H9 (cell line): ENCODE data around the gene OPA3. TPM values are rescaled to one million over a fixed set of nuclear protein-coding genes. Genes with fewer than 3 reads are reported as not detected.

Source experiments
- DNase-seq: peaks from one replicate; pipeline ENCODE4 v3.0.0-alpha.2; 2017
- H2AFZ ChIP-seq: one replicate; pipeline ENCODE4 v1.6.1; 2013; ENCODE audit warnings: mild to moderate bottlenecking, low read length, control low read depth, moderate library complexity
- H2AK5ac ChIP-seq: 2 replicates; pipeline ENCODE4 v1.6.1; 2013; ENCODE audit warnings: low read length, control low read depth, mixed read lengths; ENCODE audit not compliant: insufficient read length
- H2BK120ac ChIP-seq: one replicate; pipeline ENCODE4 v1.6.1; 2013; ENCODE audit warnings: low read depth, mild to moderate bottlenecking, low read length, control low read depth, inconsistent platforms; ENCODE audit not compliant: poor library complexity, severe bottlenecking
- H2BK12ac ChIP-seq: 2 replicates; pipeline ENCODE4 v1.6.1; 2013; ENCODE audit warnings: low read length, control low read depth, mixed read lengths, low read depth; ENCODE audit not compliant: insufficient read length
- H2BK15ac ChIP-seq: 2 replicates; pipeline ENCODE4 v1.6.1; 2013; ENCODE audit warnings: low read depth, low read length, control low read depth
- H2BK20ac ChIP-seq: one replicate; pipeline ENCODE4 v1.6.1; 2013; ENCODE audit warnings: low read depth, mild to moderate bottlenecking, low read length, control low read depth, inconsistent platforms; ENCODE audit not compliant: poor library complexity, severe bottlenecking
- H2BK5ac ChIP-seq: 2 replicates; pipeline ENCODE4 v1.6.1; 2013; ENCODE audit warnings: low read length, control low read depth, mixed read lengths; ENCODE audit not compliant: insufficient read length
- H3K14ac ChIP-seq: 2 replicates; pipeline ENCODE4 v1.6.1; 2013; ENCODE audit warnings: low read length, control low read depth; ENCODE audit not compliant: insufficient read depth
- H3K18ac ChIP-seq: 2 replicates; pipeline ENCODE4 v1.6.1; 2013; ENCODE audit warnings: low read depth, mild to moderate bottlenecking, mixed read lengths, low read length, control low read depth; ENCODE audit not compliant: insufficient read length
- H3K23ac ChIP-seq: 2 replicates; pipeline ENCODE4 v1.6.1; 2013; ENCODE audit warnings: low read length, control low read depth, mixed read lengths, low read depth; ENCODE audit not compliant: insufficient read length
- H3K23me2 ChIP-seq: 2 replicates; pipeline ENCODE4 v1.6.1; 2013; ENCODE audit warnings: low read depth, mild to moderate bottlenecking, mixed read lengths, low read length, control low read depth; ENCODE audit not compliant: insufficient read length, poor library complexity, severe bottlenecking
- H3K27ac ChIP-seq: 2 replicates; pipeline ENCODE4 v1.5.1; 2013; ENCODE audit warnings: low read length, control low read depth, mixed read lengths, low read depth; ENCODE audit not compliant: insufficient read length
- H3K27me3 ChIP-seq: 2 replicates; pipeline ENCODE4 v1.6.1; 2013; ENCODE audit warnings: low read length, control low read depth, inconsistent platforms; ENCODE audit not compliant: insufficient read depth
- H3K4ac ChIP-seq: 2 replicates; pipeline ENCODE4 v1.6.1; 2013; ENCODE audit warnings: low read depth, mild to moderate bottlenecking, control low read depth, inconsistent platforms, low read length, moderate library complexity
- H3K4me1 ChIP-seq: 2 replicates; pipeline ENCODE4 v1.6.1; 2013; ENCODE audit warnings: low read length, control low read depth, inconsistent platforms; ENCODE audit not compliant: insufficient read depth
- H3K4me2 ChIP-seq: 2 replicates; pipeline ENCODE4 v1.6.1; 2013; ENCODE audit warnings: low read length, control low read depth, mixed read lengths; ENCODE audit not compliant: insufficient read length, insufficient read depth
- H3K56ac ChIP-seq: 2 replicates; pipeline ENCODE4 v1.6.1; 2013; ENCODE audit warnings: low read depth, mild to moderate bottlenecking, mixed read lengths, low read length, control low read depth; ENCODE audit not compliant: insufficient read length
- H3K79me1 ChIP-seq: 2 replicates; pipeline ENCODE4 v1.6.1; 2013; ENCODE audit warnings: low read depth, mild to moderate bottlenecking, moderate library complexity, low read length, control low read depth, inconsistent platforms; ENCODE audit not compliant: insufficient read depth, poor library complexity, severe bottlenecking
- H3K79me2 ChIP-seq: 2 replicates; pipeline ENCODE4 v1.6.1; 2013; ENCODE audit warnings: low read length, control low read depth, inconsistent platforms; ENCODE audit not compliant: insufficient read depth
- H3K9ac ChIP-seq: 2 replicates; pipeline ENCODE4 v1.6.1; 2013; ENCODE audit warnings: low read length, control low read depth, mixed read lengths; ENCODE audit not compliant: insufficient read length; ENCODE audit errors: extremely low read depth
- H3K9me3 ChIP-seq: one replicate; pipeline ENCODE4 v1.6.1; 2013; ENCODE audit warnings: low read depth, low read length, inconsistent platforms; ENCODE audit not compliant: control insufficient read depth
- H3T11ph ChIP-seq: one replicate; pipeline ENCODE4 v1.6.1; 2013; ENCODE audit warnings: mild to moderate bottlenecking, low read length, control low read depth, inconsistent platforms
- H4K20me1 ChIP-seq: one replicate; pipeline ENCODE4 v1.6.1; 2013; ENCODE audit not compliant: control insufficient read depth, insufficient read length, insufficient read depth
- H4K5ac ChIP-seq: 2 replicates; pipeline ENCODE4 v1.6.1; 2013; ENCODE audit warnings: low read depth, mild to moderate bottlenecking, mixed read lengths, low read length, control low read depth; ENCODE audit not compliant: insufficient read length
- H4K8ac ChIP-seq: replicated peaks from 2 replicates; pipeline ENCODE4 v1.6.1; 2013; ENCODE audit warnings: low read length, control low read depth, mixed read lengths, low read depth; ENCODE audit not compliant: insufficient read length
- H4K91ac ChIP-seq: 2 replicates; pipeline ENCODE4 v1.6.1; 2013; ENCODE audit warnings: low read depth, mild to moderate bottlenecking, moderate library complexity, mixed read lengths, low read length, control low read depth; ENCODE audit not compliant: insufficient read length
- H3K27ac Mint-ChIP-seq, 3 experiments: 2 replicates in 2 of 3; 3 replicates in 1 of 3; pipeline ENCODE4 v1.8.0; 2020 to 2021; ENCODE audit warnings: mixed read lengths in 3 of 3, mild to moderate bottlenecking in 1 of 3, moderate library complexity in 1 of 3
- H3K27me3 Mint-ChIP-seq: 2 replicates; pipeline ENCODE4 v1.8.0; 2021; ENCODE audit warnings: low read depth, mild to moderate bottlenecking, moderate library complexity, mixed read lengths
- H3K36me3 Mint-ChIP-seq, 3 experiments: 2 replicates in 2 of 3; 3 replicates in 1 of 3; pipeline ENCODE4 v1.8.0; 2020 to 2021; ENCODE audit warnings: low read depth in 3 of 3, mixed read lengths in 3 of 3; ENCODE audit not compliant: insufficient read depth in 1 of 3
- H3K4me1 Mint-ChIP-seq, 2 experiments: 2 replicates each; pipeline ENCODE4 v1.8.0; 2020; ENCODE audit warnings: mixed read lengths in 2 of 2
- H3K4me3 Mint-ChIP-seq, 2 experiments: 2 replicates in 1 of 2; 3 replicates in 1 of 2; pipeline ENCODE4 v1.8.0; 2020 to 2021; ENCODE audit warnings: mild to moderate bottlenecking in 2 of 2, mixed read lengths in 2 of 2, moderate library complexity in 1 of 2
- H3K9me3 Mint-ChIP-seq, 2 experiments: 2 replicates in 1 of 2; 3 replicates in 1 of 2; pipeline ENCODE4 v1.8.0; 2020; ENCODE audit warnings: mild to moderate bottlenecking in 2 of 2, mixed read lengths in 2 of 2, moderate library complexity in 1 of 2
- WGBS: extraction: QIAGEN DNeasy Blood & Tissue Kit; methylation state at CpG from one replicate; pipeline ENCODE4 v1.1.7; 2013; ENCODE audit warnings: missing lambda C conversion rate, low lambda C conversion rate, mixed read lengths; ENCODE audit not compliant: insufficient read length; ENCODE audit errors: extremely low coverage; 5-methylcytosine and 5-hydroxymethylcytosine counted together
- total RNA-seq: library from RNA; stranded (reverse); gene quantifications from 2 replicates; pipeline ENCODE4 v1.2.1, GENCODE V29; 2021
- TF ChIP-seq, protein P1 (sequence below): fragments of 200-600 bp; sonication (generic); conservative IDR thresholded peaks from 3 replicates; pipeline ENCODE4 v1.8.0; 2021; ENCODE audit warnings: antibody characterized with exemption, mild to moderate bottlenecking

The OPA3 gene
- total RNA-seq, 1 experiment from 2014 or later: 13.0 TPM

DNA sequence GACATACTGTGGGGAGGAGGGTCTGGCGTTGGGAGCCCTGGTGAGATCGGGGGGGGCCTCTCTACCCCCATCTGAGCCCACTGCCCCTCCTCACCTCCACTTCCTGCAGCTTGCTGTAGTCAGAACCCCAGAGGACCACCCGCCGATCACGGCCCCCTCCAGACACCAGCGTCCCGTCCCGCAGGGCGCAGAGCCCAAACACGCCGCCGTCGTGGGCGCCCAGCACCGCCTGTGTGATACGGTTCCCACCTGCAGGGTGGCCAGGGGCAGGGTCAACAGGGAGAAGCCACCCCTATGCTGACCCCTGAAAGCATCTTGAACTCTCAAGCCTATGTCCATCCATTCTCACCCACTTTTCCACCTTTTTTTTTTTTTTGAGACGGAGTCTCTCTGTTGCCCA is 36.8 kb upstream of the OPA3 start:
- no peak overlapping the region for H4K5ac ChIP-seq

More for the DNA sequence above, 36.8 kb upstream of the OPA3 start:
- no peaks in the 10 kb centered on the region for H3K79me1 ChIP-seq
- no peak overlapping the region for H3T11ph ChIP-seq
- peaks cover 3% of the 10 kb centered on the region for H3K23me2 ChIP-seq
- Mint-ChIP-seq H3K9me3 (no peaks in the 10 kb centered on the region; a peak in 1 of 5 replicates), H3K4me1 (peaks cover 0 to 15% of the 10 kb centered on the region in 2 experiments; a peak in 1 of 4 replicates), H3K4me3 (no peak overlapping the region), H3K27ac (no peak overlapping the region), H3K36me3 (peaks cover 7 to 40% (median 38%) of the 10 kb centered on the region in 3 experiments; a peak in 5 of 7 replicates), H3K27me3 (no peaks in the 10 kb centered on the region; the same call in 1 of the 2 replicates)
- H2BK5ac ChIP-seq: no peak overlapping the region
- H2BK12ac ChIP-seq: no peak overlapping the region
- H3K4me1 ChIP-seq: no peaks in the 10 kb centered on the region
- no peak overlapping the region for H3K9ac ChIP-seq
- H2AFZ ChIP-seq: no peak overlapping the region
- H3K9me3 ChIP-seq: no peaks in the 10 kb centered on the region
- H2BK15ac ChIP-seq: no peak overlapping the region
- H4K20me1 ChIP-seq: no peaks in the 10 kb centered on the region
- no CpG with 5 or more reads among the region's 17 CpGs for WGBS
- no peak overlapping the region for H4K91ac ChIP-seq
- H3K18ac ChIP-seq: no peak overlapping the region
- H2AK5ac ChIP-seq: no peak overlapping the region
- TF ChIP-seq, protein P1, sequence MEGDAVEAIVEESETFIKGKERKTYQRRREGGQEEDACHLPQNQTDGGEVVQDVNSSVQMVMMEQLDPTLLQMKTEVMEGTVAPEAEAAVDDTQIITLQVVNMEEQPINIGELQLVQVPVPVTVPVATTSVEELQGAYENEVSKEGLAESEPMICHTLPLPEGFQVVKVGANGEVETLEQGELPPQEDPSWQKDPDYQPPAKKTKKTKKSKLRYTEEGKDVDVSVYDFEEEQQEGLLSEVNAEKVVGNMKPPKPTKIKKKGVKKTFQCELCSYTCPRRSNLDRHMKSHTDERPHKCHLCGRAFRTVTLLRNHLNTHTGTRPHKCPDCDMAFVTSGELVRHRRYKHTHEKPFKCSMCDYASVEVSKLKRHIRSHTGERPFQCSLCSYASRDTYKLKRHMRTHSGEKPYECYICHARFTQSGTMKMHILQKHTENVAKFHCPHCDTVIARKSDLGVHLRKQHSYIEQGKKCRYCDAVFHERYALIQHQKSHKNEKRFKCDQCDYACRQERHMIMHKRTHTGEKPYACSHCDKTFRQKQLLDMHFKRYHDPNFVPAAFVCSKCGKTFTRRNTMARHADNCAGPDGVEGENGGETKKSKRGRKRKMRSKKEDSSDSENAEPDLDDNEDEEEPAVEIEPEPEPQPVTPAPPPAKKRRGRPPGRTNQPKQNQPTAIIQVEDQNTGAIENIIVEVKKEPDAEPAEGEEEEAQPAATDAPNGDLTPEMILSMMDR: no peak
- no peak overlapping the region for H3K4ac ChIP-seq
- H3K79me2 ChIP-seq: no peaks in the 10 kb centered on the region
- H2BK20ac ChIP-seq: no peak overlapping the region
- H3K27ac ChIP-seq: no peak overlapping the region
- H3K56ac ChIP-seq: no peak overlapping the region
- H3K14ac ChIP-seq: no peak overlapping the region
- no peak overlapping the region for H3K4me2 ChIP-seq
- no peak overlapping the region for H2BK120ac ChIP-seq
- H3K27me3 ChIP-seq: no peaks in the 10 kb centered on the region
- H3K23ac ChIP-seq: no peak overlapping the region
- no peak for DNase-seq
- H4K8ac ChIP-seq: no peak overlapping the region
